Fibroblast of mammary gland (primary cell): ENCODE results near the gene TRPV6.
A peak's percentile ranks its signal among the peaks of the same experiment; 100 is the strongest.

Source experiments
- DNase-seq: peaks from one replicate; pipeline ENCODE4 v3.0.0-alpha.2; 2010; ENCODE audit warnings: low read depth
- H3K4me3 ChIP-seq: 2 replicates; pipeline ENCODE4 v1.5.1; 2011; ENCODE audit warnings: low read depth, mild to moderate bottlenecking, low read length, moderate library complexity; ENCODE audit not compliant: control insufficient read depth
- CTCF ChIP-seq: conservative IDR thresholded peaks from 2 replicates; pipeline ENCODE4 v1.5.1; 2011; ENCODE audit warnings: low read depth, low read length, inconsistent platforms; ENCODE audit not compliant: control insufficient read depth, insufficient read depth

TRPV6 gene

GRCh38 chr7:142874837-142875236 lies 10.7 kb downstream of the TRPV6 start:
- DNase-seq, result no peak
- H3K4me3 ChIP-seq, result no peak overlapping the region
- TF ChIP-seq CTCF, result no peak

- DNase-seq, result no peak
- no peak overlapping the region for H3K4me3 ChIP-seq
- TF ChIP-seq CTCF, result no peak
Observed at GRCh38 chr7:142874409-142874808, 11.1 kb downstream of the TRPV6 start.

GRCh38 chr7:142873871-142874270 lies 11.7 kb downstream of the TRPV6 start:
- DNase-seq, result no peak
- TF ChIP-seq CTCF, result no peak
- no peak overlapping the region for H3K4me3 ChIP-seq

GRCh38 chr7:142873281-142873784 lies 12.2 kb downstream of the TRPV6 start:
- H3K4me3 ChIP-seq, result no peak overlapping the region
- peak; percentile 54 for TF ChIP-seq CTCF
- DNase-seq, result peak; percentile 11

GRCh38 chr7:142872106-142872675 lies 13.4 kb downstream of the TRPV6 start:
- DNase-seq, result no peak
- H3K4me3 ChIP-seq, result no peak overlapping the region
- no peak for TF ChIP-seq CTCF

- DNase-seq, result no peak
- no peak overlapping the region for H3K4me3 ChIP-seq
- no peak for TF ChIP-seq CTCF
Observed at GRCh38 chr7:142871260-142872105, 14.1 kb downstream of the TRPV6 start.
